ENCODE results near the gene MC2R.

GRCh38 chr18:13915995-13916431 lies 677 bp upstream of the MC2R start:
- TF ChIP-seq EZH2phosphoT487 (IDR thresholded peaks at IDR 0.05; ENCODE audit: insufficient read depth, low read depth), result no peak
- TF ChIP-seq EZH2 (IDR thresholded peaks at IDR 0.05; ENCODE audit: insufficient read depth, poor library complexity, severe bottlenecking), result no peak
